Activated naive CD8-positive, alpha-beta T cell (primary cell): ENCODE measurements around the gene FOXP4.

Experiments
- H3K27ac Mint-ChIP-seq: one replicate; pipeline ENCODE4 v1.8.0; 2021; ENCODE audit warnings: mixed read lengths
- H3K27me3 Mint-ChIP-seq: one replicate; pipeline ENCODE4 v1.8.0; 2021; ENCODE audit warnings: mixed read lengths
- H3K36me3 Mint-ChIP-seq: one replicate; pipeline ENCODE4 v1.8.0; 2021; ENCODE audit warnings: mixed read lengths
- H3K4me1 Mint-ChIP-seq: one replicate; pipeline ENCODE4 v1.8.0; 2021; ENCODE audit warnings: low read depth, mixed read lengths
- H3K4me3 Mint-ChIP-seq: one replicate; pipeline ENCODE4 v1.8.0; 2021; ENCODE audit warnings: mild to moderate bottlenecking, mixed read lengths
- H3K9me3 Mint-ChIP-seq: one replicate; pipeline ENCODE4 v1.8.0; 2021; ENCODE audit warnings: low read depth, mixed read lengths

Gene FOXP4

GRCh38 chr6:41648070-41648585 lies 101.9 kb downstream of the FOXP4 start:
- Mint-ChIP-seq H3K4me3 (no peak overlapping the region), H3K27me3 (peaks cover 7% of the 10 kb centered on the region), H3K9me3 (no peaks in the 10 kb centered on the region), H3K27ac (no peak overlapping the region), H3K4me1 (no peaks in the 10 kb centered on the region), H3K36me3 (no peaks in the 10 kb centered on the region)

DNA sequence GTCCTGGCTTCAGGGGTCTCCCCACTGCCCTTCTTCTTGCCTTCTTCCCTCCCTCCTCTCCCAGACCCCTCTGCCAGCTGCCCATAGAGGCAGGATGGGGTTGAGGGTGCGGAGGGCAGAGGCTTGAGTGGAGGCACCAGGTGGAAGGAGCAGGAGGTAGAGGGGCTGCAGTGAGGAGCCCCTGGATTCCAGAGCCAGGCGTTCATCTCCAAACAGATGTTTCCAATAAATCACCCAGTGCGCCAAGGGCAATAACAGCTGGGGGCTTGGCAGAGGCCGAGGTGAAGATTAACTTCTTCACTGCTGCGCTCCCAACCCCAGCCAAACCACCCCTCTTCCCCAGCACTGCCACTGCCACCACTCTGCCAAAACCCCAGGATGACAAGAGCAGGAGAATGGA lies 102.7 kb downstream of the FOXP4 start:
- no peaks in the 10 kb centered on the region for H3K9me3 Mint-ChIP-seq
- peaks cover 7% of the 10 kb centered on the region for H3K27me3 Mint-ChIP-seq
- no peaks in the 10 kb centered on the region for H3K4me1 Mint-ChIP-seq
- no peak overlapping the region for H3K4me3 Mint-ChIP-seq
- no peak overlapping the region for H3K27ac Mint-ChIP-seq
- H3K36me3 Mint-ChIP-seq = no peaks in the 10 kb centered on the region

- no peak overlapping the region for H3K27ac Mint-ChIP-seq
- no peaks in the 10 kb centered on the region for H3K36me3 Mint-ChIP-seq
- H3K4me1 Mint-ChIP-seq = no peaks in the 10 kb centered on the region
- H3K9me3 Mint-ChIP-seq = no peaks in the 10 kb centered on the region
- no peak overlapping the region for H3K4me3 Mint-ChIP-seq
- H3K27me3 Mint-ChIP-seq = peaks cover 7% of the 10 kb centered on the region
These were observed 103.4 kb downstream of the FOXP4 start for GRCh38 chr6:41649596-41649995.

DNA sequence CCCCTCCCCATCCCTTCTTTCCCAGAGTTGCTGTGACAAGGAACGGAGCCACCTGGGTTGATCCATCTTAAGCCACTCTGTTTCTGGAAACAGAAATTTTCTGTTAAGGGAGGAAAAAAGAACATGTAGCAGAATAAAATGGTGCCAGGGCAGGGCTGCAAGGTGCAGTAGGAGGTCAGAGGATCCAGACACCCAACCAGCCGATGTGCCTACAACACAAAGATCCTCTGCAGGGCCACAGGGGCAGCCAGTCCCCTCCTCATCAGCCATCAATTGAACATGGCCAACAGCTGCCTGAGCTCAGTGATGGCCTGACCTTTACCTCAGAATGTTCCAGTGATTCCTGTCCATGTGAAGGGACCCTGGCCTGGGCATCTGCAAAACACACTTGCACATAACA lies 103.9 kb downstream of the FOXP4 start:
- H3K27ac Mint-ChIP-seq = no peak overlapping the region
- H3K4me3 Mint-ChIP-seq = no peak overlapping the region
- no peaks in the 10 kb centered on the region for H3K9me3 Mint-ChIP-seq
- H3K4me1 Mint-ChIP-seq = no peaks in the 10 kb centered on the region
- H3K27me3 Mint-ChIP-seq = peaks cover 7% of the 10 kb centered on the region
- H3K36me3 Mint-ChIP-seq = no peaks in the 10 kb centered on the region

GRCh38 chr6:41651246-41651961 lies 105.2 kb downstream of the FOXP4 start:
- no peaks in the 10 kb centered on the region for H3K4me1 Mint-ChIP-seq

More at GRCh38 chr6:41651246-41651961, 105.2 kb downstream of the FOXP4 start:
- no peak overlapping the region for H3K27ac Mint-ChIP-seq
- no peaks in the 10 kb centered on the region for H3K36me3 Mint-ChIP-seq
- no peak overlapping the region for H3K4me3 Mint-ChIP-seq
- peaks cover 4% of the 10 kb centered on the region for H3K27me3 Mint-ChIP-seq
- H3K9me3 Mint-ChIP-seq = no peaks in the 10 kb centered on the region
